H1 (cell line): ENCODE data around the gene KCNH1. TPM values are rescaled to one million over a fixed set of nuclear protein-coding genes. Genes with fewer than 3 reads are reported as not detected.

ENCODE experiments used
- HDAC6 ChIP-seq: IDR thresholded peaks from one replicate; pipeline ENCODE4 v1.7.1; 2012; ENCODE audit warnings: low read depth, mild to moderate bottlenecking, inconsistent platforms, low read length, moderate library complexity
- NRF1 ChIP-seq: IDR thresholded peaks from 2 replicates; pipeline ENCODE4 v1.6.1; 2011; ENCODE audit warnings: mild to moderate bottlenecking, low read depth, low read length, improper control_type of control experiment
- SAP30 ChIP-seq: fragments of 300-600 bp; sonication (generic); IDR thresholded peaks from 2 replicates; pipeline ENCODE4 v1.7.1; 2012; ENCODE audit warnings: low read length, moderate library complexity, mild to moderate bottlenecking, inconsistent platforms; ENCODE audit not compliant: insufficient read depth, insufficient replicate concordance
- SP4 ChIP-seq: IDR thresholded peaks from 2 replicates; pipeline ENCODE4 v1.6.1; 2012; ENCODE audit warnings: low read length, inconsistent platforms
- polyA plus RNA-seq, 7 experiments: library from polyadenylated mRNA; depleted of rRNA in 3 of 7; stranded (reverse) in 5 of 7; unstranded in 2 of 7; fragments of >200 nt in 5 of 7; fragments of 200-250 nt in 2 of 7; gene quantifications; 1 replicate in 5 of 7; 2 replicates in 1 of 7; 4 replicates in 1 of 7; pipeline versions ENCODE4 v1.2.1 to v1.2.3, GENCODE V29; 2011 to 2013; ENCODE audit warnings: missing spikeins in 2 of 7, mixed read lengths in 2 of 7
- total RNA-seq: library from RNA; stranded (reverse); fragmentation: NEBNext Ultra II Directional; extraction: Animal tissue kit (Norgen Biotek cat#: 25700); gene quantifications from 2 replicates; pipeline ENCODE4 v1.2.1, GENCODE V29; 2021

KCNH1 gene
- total and polyA plus RNA-seq, 2 of the 8 experiments (the other 6 are each of a cell fraction or from before 2014, with no cell fraction given), result 0.27 to 0.34 TPM

- TF ChIP-seq HDAC6, result no peak
- TF ChIP-seq SP4, result no peak
- TF ChIP-seq NRF1, result no peak
- TF ChIP-seq SAP30, result no peak
- TF ChIP-seq, all 59 proteins: peak for 0
Measured at GRCh38 chr1:210981490-210981889, 152.5 kb downstream of the KCNH1 start (continued).
